ENCODE results near the gene ZBTB42.

Gene ZBTB42

GRCh38 chr14:104757238-104757585, 43.7 kb upstream of the ZBTB42 start:
- peaks cover 18% of the 10 kb centered on the region for H3K4me1 ChIP-seq
- H3K9ac ChIP-seq: no peak overlapping the region
- H3K79me2 ChIP-seq: peaks cover 3% of the 10 kb centered on the region
- H3K9me3 ChIP-seq (ENCODE audit: control insufficient read depth, low read length): no peaks in the 10 kb centered on the region
- no peaks in the 10 kb centered on the region for H3K27me3 ChIP-seq (ENCODE audit: control insufficient read depth, insufficient read depth, low read length)
- no peak overlapping the region for H3K27ac ChIP-seq
- H3K4me3 ChIP-seq (ENCODE audit: low read depth, low read length): no peak overlapping the region
- no peak overlapping the region for H3K4me2 ChIP-seq (ENCODE audit: low read length)
- TF ChIP-seq CTCF (IDR thresholded peaks at IDR 0.05): no peak
- no peak overlapping the region for H2AFZ ChIP-seq
- H3K36me3 ChIP-seq (ENCODE audit: control insufficient read depth, insufficient read depth, low read length): no peaks in the 10 kb centered on the region

DNA sequence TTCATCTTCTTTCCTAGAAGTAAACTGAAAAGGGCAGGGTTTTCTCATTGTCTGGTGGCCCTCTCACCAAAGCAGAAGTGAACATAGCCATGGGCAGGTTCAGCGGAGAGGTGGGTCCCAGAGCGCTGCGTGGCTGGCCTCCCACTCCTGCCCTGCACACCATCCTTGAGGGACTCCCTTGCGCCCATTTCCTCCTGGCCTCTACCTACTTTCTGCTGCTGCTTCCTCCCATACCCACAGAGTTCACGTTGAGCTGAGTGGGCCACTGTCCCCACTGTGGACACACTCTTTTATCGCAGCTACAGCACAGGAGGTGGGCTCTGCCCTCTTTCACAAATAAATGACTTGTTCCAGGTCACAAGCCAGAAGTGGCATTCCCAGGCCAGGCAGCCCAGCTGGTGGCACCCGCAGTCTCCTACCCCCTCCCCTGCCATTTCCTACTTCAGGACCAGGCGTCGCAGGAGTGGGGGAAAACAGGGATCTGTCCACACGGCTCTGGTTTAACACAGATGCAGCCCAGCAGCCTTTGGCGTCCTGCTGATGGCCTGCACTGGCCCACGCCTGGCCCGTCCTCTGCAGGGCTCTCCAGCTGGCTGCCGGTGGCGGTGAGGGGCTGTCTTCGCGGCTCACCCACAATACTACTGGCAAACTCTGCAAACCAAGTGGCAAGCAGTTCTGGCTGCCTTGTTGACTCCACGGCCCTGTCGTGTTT, 43.1 kb upstream of the ZBTB42 start:
- no peak overlapping the region for H3K9ac ChIP-seq
- H3K36me3 ChIP-seq (ENCODE audit: control insufficient read depth, insufficient read depth, low read length): no peaks in the 10 kb centered on the region
- peaks cover 3% of the 10 kb centered on the region for H3K79me2 ChIP-seq
- no peaks in the 10 kb centered on the region for H3K9me3 ChIP-seq (ENCODE audit: control insufficient read depth, low read length)
- H3K4me1 ChIP-seq: peaks cover 18% of the 10 kb centered on the region
- TF ChIP-seq CTCF (IDR thresholded peaks at IDR 0.05): no peak
- no peak overlapping the region for H3K4me3 ChIP-seq (ENCODE audit: low read depth, low read length)
- no peak overlapping the region for H3K27ac ChIP-seq
- no peaks in the 10 kb centered on the region for H3K27me3 ChIP-seq (ENCODE audit: control insufficient read depth, insufficient read depth, low read length)
- no peak overlapping the region for H2AFZ ChIP-seq
- no peak overlapping the region for H3K4me2 ChIP-seq (ENCODE audit: low read length)

GRCh38 chr14:104758981-104759969, 41.6 kb upstream of the ZBTB42 start:
- Histone ChIP-seq H3K27me3 (ENCODE audit: control insufficient read depth, insufficient read depth, low read length) (no peaks in the 10 kb centered on the region), H3K4me2 (ENCODE audit: low read length) (no peak overlapping the region), H3K9ac (no peak overlapping the region), H3K4me1 (peaks cover 12% of the 10 kb centered on the region), H2AFZ (no peak overlapping the region), H3K36me3 (ENCODE audit: control insufficient read depth, insufficient read depth, low read length) (no peaks in the 10 kb centered on the region), H3K4me3 (ENCODE audit: low read depth, low read length) (no peak overlapping the region), H3K79me2 (peaks cover 3% of the 10 kb centered on the region), H3K9me3 (ENCODE audit: control insufficient read depth, low read length) (no peaks in the 10 kb centered on the region), H3K27ac (peak overlapping the region; percentile 2)
- no peak for TF ChIP-seq CTCF (IDR thresholded peaks at IDR 0.05)

GRCh38 chr14:104765517-104765916, 35.4 kb upstream of the ZBTB42 start:
- Histone ChIP-seq H3K27me3 (ENCODE audit: control insufficient read depth, insufficient read depth, low read length) (no peaks in the 10 kb centered on the region), H3K79me2 (no peaks in the 10 kb centered on the region), H3K4me2 (ENCODE audit: low read length) (no peak overlapping the region), H3K4me1 (peaks cover 5% of the 10 kb centered on the region), H3K9ac (no peak overlapping the region), H3K9me3 (ENCODE audit: control insufficient read depth, low read length) (no peaks in the 10 kb centered on the region), H3K27ac (no peak overlapping the region), H3K36me3 (ENCODE audit: control insufficient read depth, insufficient read depth, low read length) (no peaks in the 10 kb centered on the region), H2AFZ (no peak overlapping the region), H3K4me3 (ENCODE audit: low read depth, low read length) (no peak overlapping the region)
- no peak for TF ChIP-seq CTCF (IDR thresholded peaks at IDR 0.05)

Measured in parathyroid adenoma (tissue), 2 donors.